Liver (tissue), 9 donors: ENCODE data around the gene TSGA10IP. TPM values are rescaled to one million over a fixed set of nuclear protein-coding genes. Genes with fewer than 3 reads are reported as not detected.

ENCODE experiments used
- DNase-seq: peaks from one replicate; pipeline ENCODE4 v3.0.0-alpha.2; 2017; ENCODE audit warnings: low spot score
- H3K27ac ChIP-seq, 2 donors: one replicate each; pipeline ENCODE4 v1.7.0; 2013; ENCODE audit warnings: inconsistent platforms in 2 of 2, low read length in 2 of 2, control low read depth in 1 of 2, low read depth in 1 of 2, mild to moderate bottlenecking in 1 of 2
- H3K27me3 ChIP-seq, 4 donors: one replicate each; pipeline versions ENCODE4 v1.6.1 to v1.7.0; 2013; ENCODE audit warnings: low read length in 3 of 4, inconsistent platforms in 1 of 4, mild to moderate bottlenecking in 1 of 4, moderate library complexity in 1 of 4; ENCODE audit not compliant: control insufficient read depth in 4 of 4, insufficient read depth in 4 of 4
- H3K36me3 ChIP-seq, 4 donors: one replicate each; pipeline versions ENCODE4 v1.6.1 to v1.7.0; 2013; ENCODE audit warnings: low read length in 3 of 4, mild to moderate bottlenecking in 3 of 4, low read depth in 1 of 4, moderate library complexity in 1 of 4; ENCODE audit not compliant: control insufficient read depth in 4 of 4, insufficient read depth in 3 of 4
- H3K4me1 ChIP-seq, 4 donors: one replicate each; pipeline versions ENCODE4 v1.6.1 to v1.7.0; 2013; ENCODE audit warnings: low read length in 3 of 4, mild to moderate bottlenecking in 3 of 4, moderate library complexity in 1 of 4; ENCODE audit not compliant: control insufficient read depth in 4 of 4, insufficient read depth in 4 of 4
- H3K4me3 ChIP-seq, 3 donors: one replicate each; pipeline versions ENCODE4 v1.6.1 to v1.7.0; 2013; ENCODE audit warnings: low read length in 3 of 3, control low read depth in 1 of 3, low read depth in 1 of 3, mild to moderate bottlenecking in 1 of 3
- H3K9ac ChIP-seq, 2 donors: one replicate each; pipeline ENCODE4 v1.7.0; 2013; ENCODE audit warnings: low read length in 2 of 2, mild to moderate bottlenecking in 2 of 2, moderate library complexity in 2 of 2, control low read depth in 1 of 2, low read depth in 1 of 2
- H3K9me3 ChIP-seq, 4 donors: one replicate each; pipeline versions ENCODE4 v1.6.1 to v1.7.0; 2013; ENCODE audit warnings: low read length in 3 of 4; ENCODE audit not compliant: control insufficient read depth in 4 of 4
- FOXA1 ChIP-seq: IDR thresholded peaks from 2 replicates; pipeline ENCODE4 v1.6.1; 2016; ENCODE audit warnings: antibody characterized with exemption
- FOXA2 ChIP-seq: IDR thresholded peaks from 2 replicates; pipeline ENCODE4 v1.6.1; 2016; ENCODE audit warnings: antibody characterized with exemption
- GABPA ChIP-seq, 2 donors: IDR thresholded peaks in 1 of 2; conservative IDR thresholded peaks in 1 of 2; 2 replicates each; pipeline ENCODE4 v1.6.1; 2016; ENCODE audit warnings: antibody characterized with exemption in 2 of 2, mild to moderate bottlenecking in 1 of 2, moderate library complexity in 1 of 2
- HNF4A ChIP-seq, 2 donors: conservative IDR thresholded peaks; 2 replicates each; pipeline ENCODE4 v1.6.1; 2016; ENCODE audit warnings: antibody characterized with exemption in 2 of 2, mild to moderate bottlenecking in 2 of 2
- HNF4G ChIP-seq: IDR thresholded peaks from 2 replicates; pipeline ENCODE4 v1.6.1; 2016; ENCODE audit warnings: antibody characterized with exemption
- JUND ChIP-seq, 2 donors: IDR thresholded peaks; 2 replicates each; pipeline ENCODE4 v1.6.1; 2016; ENCODE audit warnings: antibody characterized with exemption in 2 of 2
- NR2F2 ChIP-seq: IDR thresholded peaks from 2 replicates; pipeline ENCODE4 v1.6.1; 2016; ENCODE audit warnings: antibody characterized with exemption
- RAD21 ChIP-seq, 2 donors: IDR thresholded peaks; 2 replicates each; pipeline ENCODE4 v1.6.1; 2016; ENCODE audit warnings: antibody characterized with exemption in 2 of 2, mild to moderate bottlenecking in 2 of 2
- RXRA ChIP-seq, 2 donors: IDR thresholded peaks; 2 replicates each; pipeline ENCODE4 v1.6.1; 2017 to 2018; ENCODE audit warnings: antibody characterized with exemption in 2 of 2, mild to moderate bottlenecking in 1 of 2
- SP1 ChIP-seq: IDR thresholded peaks from 2 replicates; pipeline ENCODE4 v1.6.1; 2018; ENCODE audit warnings: antibody characterized with exemption, mild to moderate bottlenecking
- TAF1 ChIP-seq: conservative IDR thresholded peaks from 2 replicates; pipeline ENCODE4 v1.6.1; 2016; ENCODE audit warnings: antibody characterized with exemption, mild to moderate bottlenecking
- YY1 ChIP-seq: IDR thresholded peaks from 2 replicates; pipeline ENCODE4 v1.6.1; 2016; ENCODE audit warnings: antibody characterized with exemption, mild to moderate bottlenecking
- WGBS: extraction: QIAGEN DNeasy Blood & Tissue Kit; methylation state at CpG from one replicate; pipeline ENCODE4 v1.1.7; 2013; 5-methylcytosine and 5-hydroxymethylcytosine counted together
- polyA plus RNA-seq, 2 donors: library from polyadenylated mRNA; stranded (reverse) in 1 of 2; unstranded in 1 of 2; fragments of 200-250 nt in 1 of 2; fragments of >200 nt in 1 of 2; fragmentation: Nextera tagmentation in 1 of 2; extraction: Ambion mirVana in 1 of 2; gene quantifications; one replicate each; pipeline versions ENCODE4 v1.2.1 to v1.2.3, GENCODE V29; 2013 to 2015
- total RNA-seq, 2 donors: library from RNA; depleted of rRNA; stranded (reverse); fragments of >200 nt; gene quantifications; one replicate each; pipeline ENCODE4 v1.2.3, GENCODE V29; 2014
- TF ChIP-seq, protein P1 (sequence below): fragments of 150-350 bp; IDR thresholded peaks from 2 replicates; pipeline ENCODE4 v1.5.1; 2017; ENCODE audit warnings: improper control_type of control experiment, low read depth, low read length; ENCODE audit not compliant: missing input control
- TF ChIP-seq, protein P2 (sequence below): IDR thresholded peaks from 2 replicates; pipeline ENCODE4 v1.6.1; 2016; ENCODE audit warnings: antibody characterized with exemption, mild to moderate bottlenecking
- TF ChIP-seq, protein P3 (sequence below): IDR thresholded peaks from 2 replicates; pipeline ENCODE4 v1.6.1; 2016; ENCODE audit warnings: antibody characterized with exemption
- TF ChIP-seq, protein P4 (sequence below): IDR thresholded peaks from 2 replicates; pipeline ENCODE4 v1.6.1; 2016; ENCODE audit warnings: antibody characterized with exemption
- TF ChIP-seq, protein P5 (sequence below): IDR thresholded peaks from 2 replicates; pipeline ENCODE4 v1.6.1; 2016; ENCODE audit warnings: antibody characterized with exemption
- donor health status: healthy.
- donor health status: healthy.
- donor health status: healthy.
- donor health status: healthy.
- donor health status: healthy.

The TSGA10IP gene
- total and polyA plus RNA-seq, 4 donors, result 0.02 TPM; not detected in 3

DNA sequence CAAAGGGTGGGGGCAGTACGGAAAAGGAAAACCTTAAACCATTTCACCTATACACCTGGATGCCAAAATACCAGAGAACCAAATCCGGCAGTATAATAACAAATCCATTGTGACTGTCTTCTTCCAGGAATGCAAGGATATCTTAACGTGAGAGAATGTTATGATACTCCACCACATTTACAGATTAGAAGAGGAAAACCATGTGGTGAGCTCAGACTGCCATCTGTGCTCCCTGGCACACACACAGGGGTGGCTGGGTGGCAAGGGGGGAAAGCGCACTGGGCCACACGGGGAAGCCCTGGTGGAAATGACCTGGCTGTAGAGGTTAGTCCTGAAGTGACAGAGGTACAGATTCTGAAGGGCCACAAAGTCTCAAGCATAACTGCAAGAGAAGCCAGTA lies 46.8 kb downstream of the TSGA10IP start (continued):
- TF ChIP-seq, protein P1, sequence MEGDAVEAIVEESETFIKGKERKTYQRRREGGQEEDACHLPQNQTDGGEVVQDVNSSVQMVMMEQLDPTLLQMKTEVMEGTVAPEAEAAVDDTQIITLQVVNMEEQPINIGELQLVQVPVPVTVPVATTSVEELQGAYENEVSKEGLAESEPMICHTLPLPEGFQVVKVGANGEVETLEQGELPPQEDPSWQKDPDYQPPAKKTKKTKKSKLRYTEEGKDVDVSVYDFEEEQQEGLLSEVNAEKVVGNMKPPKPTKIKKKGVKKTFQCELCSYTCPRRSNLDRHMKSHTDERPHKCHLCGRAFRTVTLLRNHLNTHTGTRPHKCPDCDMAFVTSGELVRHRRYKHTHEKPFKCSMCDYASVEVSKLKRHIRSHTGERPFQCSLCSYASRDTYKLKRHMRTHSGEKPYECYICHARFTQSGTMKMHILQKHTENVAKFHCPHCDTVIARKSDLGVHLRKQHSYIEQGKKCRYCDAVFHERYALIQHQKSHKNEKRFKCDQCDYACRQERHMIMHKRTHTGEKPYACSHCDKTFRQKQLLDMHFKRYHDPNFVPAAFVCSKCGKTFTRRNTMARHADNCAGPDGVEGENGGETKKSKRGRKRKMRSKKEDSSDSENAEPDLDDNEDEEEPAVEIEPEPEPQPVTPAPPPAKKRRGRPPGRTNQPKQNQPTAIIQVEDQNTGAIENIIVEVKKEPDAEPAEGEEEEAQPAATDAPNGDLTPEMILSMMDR, result no peak
- TF ChIP-seq HNF4A (conservative IDR thresholded peaks at IDR 0.05) (no peak), GABPA (IDR thresholded peaks at IDR 0.05 in 1 of 2, conservative IDR thresholded peaks at IDR 0.05 in 1 of 2) (no peak), FOXA2 (no peak), FOXA1 (no peak)

DNA sequence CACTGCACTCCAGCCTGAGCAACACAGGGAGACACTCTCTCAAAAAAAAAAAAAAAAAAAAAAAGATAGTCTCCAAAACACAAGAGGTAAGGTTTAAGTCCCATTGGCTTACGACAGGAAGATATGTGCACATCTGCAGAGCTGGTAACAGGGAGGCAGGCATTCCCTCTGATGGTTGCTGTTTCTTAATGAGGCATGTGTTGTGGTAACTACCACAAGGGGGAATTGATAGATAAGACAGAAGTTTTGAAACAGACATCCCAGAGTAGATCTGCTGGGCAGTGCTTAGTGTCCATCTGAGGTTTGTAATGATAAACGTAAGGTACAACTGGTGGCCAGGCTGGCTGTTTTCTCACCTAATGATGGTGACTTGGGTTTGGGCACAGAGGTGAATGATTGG lies 52.0 kb downstream of the TSGA10IP start:
- TF ChIP-seq GABPA (IDR thresholded peaks at IDR 0.05 in 1 of 2, conservative IDR thresholded peaks at IDR 0.05 in 1 of 2), result no peak
- TF ChIP-seq, protein P2, sequence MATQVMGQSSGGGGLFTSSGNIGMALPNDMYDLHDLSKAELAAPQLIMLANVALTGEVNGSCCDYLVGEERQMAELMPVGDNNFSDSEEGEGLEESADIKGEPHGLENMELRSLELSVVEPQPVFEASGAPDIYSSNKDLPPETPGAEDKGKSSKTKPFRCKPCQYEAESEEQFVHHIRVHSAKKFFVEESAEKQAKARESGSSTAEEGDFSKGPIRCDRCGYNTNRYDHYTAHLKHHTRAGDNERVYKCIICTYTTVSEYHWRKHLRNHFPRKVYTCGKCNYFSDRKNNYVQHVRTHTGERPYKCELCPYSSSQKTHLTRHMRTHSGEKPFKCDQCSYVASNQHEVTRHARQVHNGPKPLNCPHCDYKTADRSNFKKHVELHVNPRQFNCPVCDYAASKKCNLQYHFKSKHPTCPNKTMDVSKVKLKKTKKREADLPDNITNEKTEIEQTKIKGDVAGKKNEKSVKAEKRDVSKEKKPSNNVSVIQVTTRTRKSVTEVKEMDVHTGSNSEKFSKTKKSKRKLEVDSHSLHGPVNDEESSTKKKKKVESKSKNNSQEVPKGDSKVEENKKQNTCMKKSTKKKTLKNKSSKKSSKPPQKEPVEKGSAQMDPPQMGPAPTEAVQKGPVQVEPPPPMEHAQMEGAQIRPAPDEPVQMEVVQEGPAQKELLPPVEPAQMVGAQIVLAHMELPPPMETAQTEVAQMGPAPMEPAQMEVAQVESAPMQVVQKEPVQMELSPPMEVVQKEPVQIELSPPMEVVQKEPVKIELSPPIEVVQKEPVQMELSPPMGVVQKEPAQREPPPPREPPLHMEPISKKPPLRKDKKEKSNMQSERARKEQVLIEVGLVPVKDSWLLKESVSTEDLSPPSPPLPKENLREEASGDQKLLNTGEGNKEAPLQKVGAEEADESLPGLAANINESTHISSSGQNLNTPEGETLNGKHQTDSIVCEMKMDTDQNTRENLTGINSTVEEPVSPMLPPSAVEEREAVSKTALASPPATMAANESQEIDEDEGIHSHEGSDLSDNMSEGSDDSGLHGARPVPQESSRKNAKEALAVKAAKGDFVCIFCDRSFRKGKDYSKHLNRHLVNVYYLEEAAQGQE, result no peak
- no peak for TF ChIP-seq RAD21 (IDR thresholded peaks at IDR 0.05)
- no peak for TF ChIP-seq RXRA (IDR thresholded peaks at IDR 0.05)
- no peak for TF ChIP-seq YY1
- 90% methylated on average over 2 of the region's 2 CpGs for WGBS

DNA sequence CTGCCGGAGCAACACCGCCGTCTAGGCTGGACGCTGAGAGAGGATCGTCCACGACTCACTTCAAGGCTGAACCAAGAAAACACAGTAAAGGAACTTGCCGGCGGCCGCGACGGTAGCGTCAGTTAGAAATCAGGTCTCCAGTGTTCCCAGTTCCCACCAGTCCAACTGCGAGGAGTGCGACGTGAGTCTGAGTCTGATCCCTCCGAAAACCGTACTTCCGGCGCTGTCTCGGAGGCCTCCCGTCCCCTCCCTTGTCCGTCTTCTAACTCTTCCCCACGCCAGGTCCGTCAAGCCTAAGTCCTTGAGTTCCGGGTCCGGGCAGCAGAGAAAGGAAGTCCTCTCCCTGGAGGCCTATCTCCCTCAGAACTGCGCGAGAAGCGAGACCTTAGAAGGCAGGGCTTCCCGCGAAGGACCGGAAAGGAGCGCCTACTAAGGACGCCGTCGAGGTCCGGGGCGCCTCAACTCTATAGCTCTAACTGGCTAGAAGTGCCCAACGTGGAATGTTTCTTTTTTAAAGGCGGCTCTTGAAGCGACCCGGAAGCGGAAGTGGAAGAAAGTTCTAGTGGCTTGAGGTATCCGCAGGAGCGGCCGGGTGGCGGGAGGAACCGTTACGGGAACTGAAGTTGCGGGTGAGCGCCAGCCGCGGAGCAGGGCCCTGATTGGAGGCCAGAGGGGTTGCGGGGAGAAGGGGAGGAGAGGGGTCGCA lies 56.8 kb downstream of the TSGA10IP start, which contains the start of the genes BANF1 and EIF1AD:
TSS of gene BANF1 (plus strand) at position 562 of the 706 bp plus-strand sequence. CDS start 748 bp downstream, outside the sequence.
TSS of gene EIF1AD (minus strand) at position 216 of the 706 bp plus-strand sequence. CDS start 1,768 bp downstream, outside the sequence.
- H3K9ac ChIP-seq, result peak within 1 kb of the TSS; percentile 51 to 75
- H3K4me3 ChIP-seq, result peak within 1 kb of the TSS; percentile 77 to 97 (median 92)
- WGBS, result under 1% methylated on average over 55 of the region's 55 CpGs
- H3K27ac ChIP-seq, result peak within 1 kb of the TSS; percentile 88 to 97
- H3K27me3 ChIP-seq, result no peaks in the 10 kb centered on the region
- peaks cover 2 to 41% (median 32%) of the 10 kb centered on the region in 4 donors for H3K36me3 ChIP-seq
- no peaks in the 10 kb centered on the region for H3K9me3 ChIP-seq
- H3K4me1 ChIP-seq, result peaks cover 4 to 30% (median 21%) of the 10 kb centered on the region in 4 donors
- DNase-seq, result peak; percentile 94
- TF ChIP-seq, protein P1, result no peak
- TF ChIP-seq, protein P3, sequence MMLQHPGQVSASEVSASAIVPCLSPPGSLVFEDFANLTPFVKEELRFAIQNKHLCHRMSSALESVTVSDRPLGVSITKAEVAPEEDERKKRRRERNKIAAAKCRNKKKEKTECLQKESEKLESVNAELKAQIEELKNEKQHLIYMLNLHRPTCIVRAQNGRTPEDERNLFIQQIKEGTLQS, result peak; percentile 58
- TF ChIP-seq NR2F2 (peak; percentile 88), SP1 (peak; percentile 83), TAF1 (no peak), FOXA1 (no peak), HNF4A (conservative IDR thresholded peaks at IDR 0.05) (peak; percentile 51 to 68), RXRA (IDR thresholded peaks at IDR 0.05) (peak; percentile 56 to 76), YY1 (peak; percentile 93), RAD21 (IDR thresholded peaks at IDR 0.05) (peak in 1 of 2 donors; percentile 45), JUND (IDR thresholded peaks at IDR 0.05) (peak in 1 of 2 donors; percentile 56), HNF4G (peak; percentile 9)
- TF ChIP-seq, protein P4, sequence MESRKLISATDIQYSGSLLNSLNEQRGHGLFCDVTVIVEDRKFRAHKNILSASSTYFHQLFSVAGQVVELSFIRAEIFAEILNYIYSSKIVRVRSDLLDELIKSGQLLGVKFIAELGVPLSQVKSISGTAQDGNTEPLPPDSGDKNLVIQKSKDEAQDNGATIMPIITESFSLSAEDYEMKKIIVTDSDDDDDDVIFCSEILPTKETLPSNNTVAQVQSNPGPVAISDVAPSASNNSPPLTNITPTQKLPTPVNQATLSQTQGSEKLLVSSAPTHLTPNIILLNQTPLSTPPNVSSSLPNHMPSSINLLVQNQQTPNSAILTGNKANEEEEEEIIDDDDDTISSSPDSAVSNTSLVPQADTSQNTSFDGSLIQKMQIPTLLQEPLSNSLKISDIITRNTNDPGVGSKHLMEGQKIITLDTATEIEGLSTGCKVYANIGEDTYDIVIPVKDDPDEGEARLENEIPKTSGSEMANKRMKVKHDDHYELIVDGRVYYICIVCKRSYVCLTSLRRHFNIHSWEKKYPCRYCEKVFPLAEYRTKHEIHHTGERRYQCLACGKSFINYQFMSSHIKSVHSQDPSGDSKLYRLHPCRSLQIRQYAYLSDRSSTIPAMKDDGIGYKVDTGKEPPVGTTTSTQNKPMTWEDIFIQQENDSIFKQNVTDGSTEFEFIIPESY, result peak; percentile 98
- TF ChIP-seq, protein P5, sequence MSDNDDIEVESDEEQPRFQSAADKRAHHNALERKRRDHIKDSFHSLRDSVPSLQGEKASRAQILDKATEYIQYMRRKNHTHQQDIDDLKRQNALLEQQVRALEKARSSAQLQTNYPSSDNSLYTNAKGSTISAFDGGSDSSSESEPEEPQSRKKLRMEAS, result peak; percentile 94

More for the DNA sequence above, 52.0 kb downstream of the TSGA10IP start:
- Histone ChIP-seq H3K27me3 (no peaks in the 10 kb centered on the region), H3K4me3 (no peak overlapping the region), H3K9ac (no peak overlapping the region), H3K9me3 (no peaks in the 10 kb centered on the region), H3K36me3 (peaks cover 2 to 35% (median 31%) of the 10 kb centered on the region in 4 donors), H3K4me1 (peaks cover 0 to 17% (median 9%) of the 10 kb centered on the region in 4 donors), H3K27ac (no peak overlapping the region)
- no peak for DNase-seq
